Activated naive CD8-positive, alpha-beta T cell treated with anti-CD3 and anti-CD28 coated beads, Interleukin-2, amount 10 ng/mL, durations not matched to agents 7 days and 5 days (primary cell): ENCODE results near the gene HOXA6. TPM values are rescaled to one million over a fixed set of nuclear protein-coding genes. Genes with fewer than 3 reads are reported as not detected.

Source experiments
- ATAC-seq: fragments of 150-1000 bp; cut with Tn5 transposase; one replicate; pipeline ENCODE4 v1.10.0; 2021; ENCODE audit warnings: low read depth, moderate library complexity
- POLR2A ChIA-PET: fragments of 350-600 bp; sonication (Branson Sonifier 250); formaldehyde crosslinking; loops from one replicate; lab custom pipeline; 2021; ENCODE audit warnings: antibody characterized with exemption; lab: Charles Lee
- DNase-seq: peaks from one replicate; pipeline ENCODE4 v3.0.0; 2021
- H3K27ac Mint-ChIP-seq: one replicate; pipeline ENCODE4 v1.8.0; 2022; ENCODE audit warnings: mild to moderate bottlenecking, mixed read lengths
- H3K27me3 Mint-ChIP-seq: one replicate; pipeline ENCODE4 v1.8.0; 2022; ENCODE audit warnings: mild to moderate bottlenecking, moderate library complexity, mixed read lengths
- H3K36me3 Mint-ChIP-seq: one replicate; pipeline ENCODE4 v1.8.0; 2021; ENCODE audit warnings: mild to moderate bottlenecking, mixed read lengths
- H3K4me1 Mint-ChIP-seq: one replicate; pipeline ENCODE4 v1.8.0; 2021; ENCODE audit warnings: mixed read lengths
- H3K4me3 Mint-ChIP-seq: one replicate; pipeline ENCODE4 v1.8.0; 2022; ENCODE audit warnings: mild to moderate bottlenecking, moderate library complexity, mixed read lengths
- H3K9me3 Mint-ChIP-seq: one replicate; pipeline ENCODE4 v1.8.0; 2021; ENCODE audit warnings: mixed read lengths
- total RNA-seq, 2 experiments: library from RNA; stranded (reverse); gene quantifications; one replicate each; pipeline ENCODE4 v1.2.3, GENCODE V29; 2021

The HOXA6 gene
- total RNA-seq, 2 experiments from 2014 or later = not detected

DNA sequence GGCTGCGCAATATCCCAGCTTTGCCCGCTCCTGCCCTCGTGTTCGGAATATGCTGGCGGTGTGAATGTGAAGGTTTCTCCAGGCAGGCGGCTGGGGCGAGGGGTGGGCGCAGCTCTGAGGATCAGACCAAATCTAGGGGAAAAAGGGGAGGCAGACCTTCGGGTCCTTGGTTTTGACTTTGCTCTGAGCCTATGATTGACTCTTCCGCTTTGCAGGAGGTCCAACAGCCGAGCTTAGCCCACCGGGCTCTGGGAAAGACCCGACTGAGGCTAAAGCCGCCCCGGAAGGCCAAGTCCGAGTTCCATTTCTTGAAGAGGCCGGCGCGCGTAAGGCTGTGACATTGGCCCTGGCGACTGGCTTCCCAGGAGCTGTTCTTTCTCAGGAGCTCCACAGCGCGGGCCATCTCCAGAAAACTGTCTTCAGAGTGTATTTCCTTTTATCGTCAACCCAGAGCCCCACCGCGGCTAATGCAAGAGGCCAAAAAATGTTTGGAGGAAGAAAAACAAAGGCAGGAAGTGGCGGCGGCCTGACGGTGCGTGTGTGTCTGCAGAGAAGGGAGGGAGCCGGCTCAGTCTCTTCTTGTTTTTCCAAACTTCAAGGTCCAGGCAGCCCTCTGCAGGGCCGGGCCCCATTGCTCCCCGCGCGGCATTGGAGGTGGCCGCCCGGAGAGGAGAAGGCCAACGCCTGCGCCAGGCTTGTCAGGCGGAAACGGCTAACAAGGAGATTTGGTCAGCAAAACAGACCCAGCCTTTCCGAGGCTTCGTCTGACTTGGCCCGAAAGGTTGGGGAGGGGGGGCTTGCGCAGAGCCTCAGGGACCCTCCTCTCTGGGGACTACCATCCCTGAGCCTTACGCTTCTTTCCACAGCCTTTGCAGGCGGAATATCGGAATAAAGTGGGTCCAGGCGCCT, 41.1 kb upstream of the HOXA6 start:
- DNase-seq = peak; percentile 58
- Mint-ChIP-seq H3K27ac (peak overlapping the region; percentile 54), H3K27me3 (peaks cover 93% of the 10 kb centered on the region), H3K4me1 (peaks cover 32% of the 10 kb centered on the region), H3K9me3 (no peaks in the 10 kb centered on the region), H3K36me3 (peaks cover 2% of the 10 kb centered on the region), H3K4me3 (peak overlapping the region; percentile 73)
- POLR2A ChIA-PET = no interaction called here
- ATAC-seq = peak; percentile 59

DNA sequence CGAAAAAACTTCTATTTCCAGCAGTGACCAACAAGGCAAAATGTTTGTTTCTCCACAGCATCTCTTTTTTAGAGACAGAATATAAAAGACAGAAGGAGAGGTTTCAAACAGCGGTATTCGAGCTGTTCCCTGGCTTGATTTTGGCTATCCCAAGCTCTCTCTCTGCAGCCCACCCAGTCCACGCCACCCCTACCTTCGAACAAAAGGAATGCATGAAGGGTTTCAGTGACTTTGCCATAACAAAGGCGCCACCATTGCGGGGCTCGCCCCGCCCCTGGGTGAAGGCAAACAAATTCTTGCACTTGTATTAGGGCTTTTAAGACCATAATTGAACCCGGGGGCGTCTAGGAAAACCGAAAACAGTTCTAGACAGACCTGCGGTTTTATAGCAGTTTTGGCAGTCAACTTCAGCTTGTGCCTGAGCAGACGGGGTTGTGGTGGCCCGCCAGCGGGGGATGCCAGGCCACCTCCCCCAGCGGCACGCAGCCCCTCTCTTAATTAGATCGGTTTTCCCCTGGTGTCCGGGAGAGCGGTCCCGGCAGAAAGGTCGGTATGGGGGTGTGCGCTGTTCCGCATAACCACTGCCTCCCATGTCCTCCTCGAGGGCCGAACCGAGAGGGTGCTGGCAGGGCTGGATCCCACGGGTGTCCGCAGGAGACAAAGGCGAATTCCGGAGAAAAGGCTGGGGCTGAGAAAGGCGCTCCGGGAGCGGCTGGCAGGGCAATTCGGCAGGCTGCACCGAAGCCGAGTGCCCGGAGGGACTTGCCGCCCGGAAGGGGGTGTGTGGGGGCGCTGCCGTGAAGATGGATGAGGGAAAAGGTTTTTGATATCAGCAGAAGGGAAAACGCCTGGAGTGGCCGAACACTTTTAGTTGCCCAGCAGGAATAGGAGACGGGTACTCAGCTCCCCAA, 40.2 kb upstream of the HOXA6 start:
- POLR2A ChIA-PET = interaction anchor here (0.8 kb wide), 1 partner anchor 14 kb away, joined by 3 read pairs; no protein-coding TSS in a partner anchor
- ATAC-seq = no peak

DNA sequence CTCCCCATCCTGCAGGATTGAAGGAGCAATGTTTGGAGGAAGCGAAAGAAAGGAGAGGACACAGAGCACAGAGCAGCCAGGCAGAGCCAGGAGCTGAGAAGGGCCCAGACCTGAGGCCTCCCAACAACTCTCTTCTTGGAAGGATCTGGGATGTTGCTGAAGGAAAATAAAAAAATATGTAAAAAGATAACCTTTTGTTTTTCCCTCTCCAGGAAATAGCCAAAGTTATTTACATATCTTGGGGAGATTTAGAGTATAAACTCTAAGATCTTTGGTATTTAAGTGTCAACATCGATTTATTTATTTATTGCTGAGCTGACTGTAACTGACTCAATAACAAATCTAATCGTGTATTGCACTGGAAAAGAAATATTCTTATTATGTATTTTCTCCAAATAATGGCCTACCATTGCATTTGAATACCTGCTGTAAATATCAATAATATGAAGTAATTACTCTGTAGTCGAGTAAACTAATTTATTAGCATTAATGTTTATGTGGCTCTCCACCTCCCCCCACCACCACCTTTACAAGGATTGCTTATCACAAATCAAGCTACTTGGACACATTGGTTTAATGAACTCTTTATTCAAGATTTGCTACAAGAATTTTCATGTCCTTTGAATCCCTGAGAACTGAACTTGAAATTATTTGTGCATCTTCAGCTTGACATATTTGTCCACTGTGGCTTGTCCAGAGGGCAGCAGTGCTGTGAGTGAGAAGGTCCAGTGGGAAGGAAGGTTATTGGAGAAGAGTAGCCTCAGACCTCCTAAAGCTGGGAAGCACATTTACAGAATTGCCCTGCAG, 39.3 kb upstream of the HOXA6 start:
- peaks cover 2% of the 10 kb centered on the region for H3K36me3 Mint-ChIP-seq
- peaks cover 93% of the 10 kb centered on the region for H3K27me3 Mint-ChIP-seq
- no peak overlapping the region for H3K4me3 Mint-ChIP-seq
- H3K27ac Mint-ChIP-seq = no peak overlapping the region
- H3K4me1 Mint-ChIP-seq = peaks cover 30% of the 10 kb centered on the region
- H3K9me3 Mint-ChIP-seq = no peaks in the 10 kb centered on the region
- peak; percentile 8 for DNase-seq
- POLR2A ChIA-PET = interaction anchor here (0.8 kb wide), 1 partner anchor 13 kb away, joined by 3 read pairs; no protein-coding TSS in a partner anchor
- no peak for ATAC-seq

More for the DNA sequence above, 40.2 kb upstream of the HOXA6 start:
- H3K27ac Mint-ChIP-seq = no peak overlapping the region
- H3K27me3 Mint-ChIP-seq = peaks cover 95% of the 10 kb centered on the region
- H3K4me1 Mint-ChIP-seq = peaks cover 30% of the 10 kb centered on the region
- peaks cover 2% of the 10 kb centered on the region for H3K36me3 Mint-ChIP-seq
- H3K9me3 Mint-ChIP-seq = no peaks in the 10 kb centered on the region
- H3K4me3 Mint-ChIP-seq = peak overlapping the region; percentile 73
- peak; percentile 35 for DNase-seq

DNA sequence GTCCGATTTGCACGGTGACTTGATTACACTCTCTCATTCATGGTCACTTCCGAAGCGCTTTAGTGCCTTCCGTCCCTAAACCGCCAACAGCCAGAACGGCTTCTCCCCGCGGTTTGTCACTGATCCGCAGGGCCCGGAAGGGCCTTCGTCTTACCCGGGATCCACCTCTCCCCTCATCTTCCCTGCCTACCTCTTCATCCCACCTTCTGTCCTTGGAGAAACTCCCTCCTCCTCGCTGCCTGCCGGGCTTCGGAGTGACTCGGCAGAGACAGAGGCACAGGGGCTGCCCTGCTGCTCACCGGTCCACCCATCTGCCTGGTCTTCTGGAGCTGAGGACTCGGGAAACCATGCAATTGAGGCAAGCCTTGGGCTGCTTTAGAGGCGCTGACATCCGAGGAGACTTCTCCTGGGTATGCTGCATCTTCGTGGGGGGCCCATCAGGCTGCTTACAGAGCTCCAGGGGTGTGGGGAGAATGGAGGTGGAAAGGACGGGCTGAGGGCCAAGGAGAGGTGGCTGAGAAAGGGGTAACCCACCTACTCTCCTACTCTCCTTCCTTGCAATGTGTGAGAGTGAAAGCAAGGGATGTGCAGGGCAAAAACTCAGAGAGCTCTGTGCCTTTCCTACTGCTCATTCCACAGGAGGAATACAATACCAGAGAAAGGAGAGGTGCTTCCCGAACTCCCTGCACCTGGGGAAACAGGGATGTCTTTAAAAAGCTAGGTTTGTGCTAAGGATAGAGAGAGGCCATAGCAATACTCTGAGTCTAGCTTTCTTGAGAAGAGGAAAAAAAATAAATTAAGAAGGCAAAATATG, 38.5 kb upstream of the HOXA6 start:
- Mint-ChIP-seq H3K4me1 (peaks cover 30% of the 10 kb centered on the region), H3K9me3 (no peaks in the 10 kb centered on the region), H3K27ac (peak overlapping the region; percentile 27), H3K27me3 (peaks cover 92% of the 10 kb centered on the region), H3K36me3 (peaks cover 2% of the 10 kb centered on the region), H3K4me3 (peak overlapping the region; percentile 68)
- ATAC-seq (no peak), DNase-seq (peak; percentile 42)
- POLR2A ChIA-PET = interaction anchor here (0.9 kb wide), 1 partner anchor 31 kb away, joined by 4 read pairs; no protein-coding TSS in a partner anchor

DNA sequence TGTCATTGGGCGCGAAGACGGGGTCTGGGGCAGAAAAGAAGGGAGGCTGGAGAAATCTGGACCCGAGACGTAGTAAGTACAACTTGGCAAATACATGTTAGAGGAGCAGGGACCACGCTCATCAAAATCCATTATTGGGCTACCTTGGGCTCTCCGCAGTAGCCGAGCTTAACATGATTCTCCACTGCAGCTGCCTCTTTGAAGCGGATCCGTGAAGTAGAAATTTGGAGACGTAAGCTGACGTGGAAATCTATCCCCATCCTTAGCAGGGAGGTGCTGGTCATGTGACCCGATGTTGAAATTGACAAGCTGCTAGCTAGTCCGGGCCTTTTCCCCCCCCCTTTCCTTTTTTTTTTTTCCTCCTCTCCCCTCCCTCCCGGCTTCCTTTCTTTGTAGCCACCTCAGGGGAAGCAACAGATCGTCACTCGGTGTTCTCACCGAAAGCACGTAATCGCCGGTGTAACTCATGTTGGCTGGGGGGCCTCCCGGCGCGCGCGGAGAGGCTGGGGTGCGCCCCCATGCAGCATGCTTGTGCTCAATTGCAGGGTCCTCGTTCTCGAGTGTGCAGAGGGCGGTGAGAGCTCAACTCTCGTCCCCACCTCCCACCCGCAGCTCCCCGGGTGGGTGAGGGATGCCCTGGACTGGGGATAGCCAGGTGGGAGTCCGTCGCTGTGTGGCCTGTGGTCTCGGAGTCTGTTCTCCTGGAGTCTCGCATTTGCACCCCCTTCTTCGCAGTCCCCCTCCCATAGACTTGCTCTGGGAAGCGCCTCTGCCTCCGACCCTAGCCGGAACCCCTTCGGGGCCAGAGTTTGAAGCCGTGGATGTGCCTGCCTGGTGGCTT, 37.7 kb upstream of the HOXA6 start, which contains the start of gene HOXA11:
TSS of gene HOXA11 (minus strand) at position 220 of the 841 bp plus-strand sequence. CDS start at position 132, 88 bp downstream.
- peak within 1 kb of the TSS; percentile 68 for H3K4me3 Mint-ChIP-seq
- ATAC-seq (no peak), DNase-seq (peak; percentile 43)
- H3K27ac Mint-ChIP-seq = peak within 1 kb of the TSS; percentile 27
- peaks cover 2% of the 10 kb centered on the region for H3K36me3 Mint-ChIP-seq
- POLR2A ChIA-PET = interaction anchor here (0.9 kb wide), 1 partner anchor 30 kb away, joined by 4 read pairs; no protein-coding TSS in a partner anchor
- no peaks in the 10 kb centered on the region for H3K9me3 Mint-ChIP-seq
- peaks cover 30% of the 10 kb centered on the region for H3K4me1 Mint-ChIP-seq
- H3K27me3 Mint-ChIP-seq = peaks cover 88% of the 10 kb centered on the region

DNA sequence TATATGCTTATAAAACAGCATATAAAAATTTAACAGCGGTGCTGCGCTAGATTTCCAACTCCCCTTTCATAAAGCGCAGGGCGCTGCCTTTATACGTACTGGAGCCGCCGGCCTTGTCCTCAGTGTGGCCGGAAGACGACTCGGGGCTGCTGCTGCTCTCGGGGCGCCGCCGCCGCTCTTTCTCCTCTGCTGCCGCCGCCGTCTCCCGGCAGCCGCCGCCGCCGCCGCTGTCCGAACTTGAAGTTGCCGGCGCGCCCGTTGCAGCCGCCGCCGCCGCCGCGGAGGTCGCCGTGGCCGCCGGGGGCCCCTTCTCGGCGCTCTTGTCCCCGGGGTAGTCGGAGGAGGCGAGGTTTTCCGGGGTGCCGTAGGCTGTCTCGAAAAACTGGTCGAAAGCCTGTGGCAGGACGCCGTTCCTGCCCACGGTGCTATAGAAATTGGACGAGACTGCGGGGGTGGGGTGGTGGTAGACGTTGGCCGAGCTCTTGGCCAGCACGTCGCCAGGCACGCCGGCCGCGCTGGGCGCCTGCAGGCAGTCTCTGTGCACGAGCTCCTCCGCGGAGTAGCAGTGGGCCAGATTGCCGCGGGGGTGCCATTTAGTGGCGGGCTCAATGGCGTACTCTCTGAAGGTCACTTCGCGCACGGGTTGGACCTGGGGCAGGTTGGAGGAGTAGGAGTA, 36.9 kb upstream of the HOXA6 start:
- ATAC-seq = no peak
- POLR2A ChIA-PET = no interaction called here

DNA sequence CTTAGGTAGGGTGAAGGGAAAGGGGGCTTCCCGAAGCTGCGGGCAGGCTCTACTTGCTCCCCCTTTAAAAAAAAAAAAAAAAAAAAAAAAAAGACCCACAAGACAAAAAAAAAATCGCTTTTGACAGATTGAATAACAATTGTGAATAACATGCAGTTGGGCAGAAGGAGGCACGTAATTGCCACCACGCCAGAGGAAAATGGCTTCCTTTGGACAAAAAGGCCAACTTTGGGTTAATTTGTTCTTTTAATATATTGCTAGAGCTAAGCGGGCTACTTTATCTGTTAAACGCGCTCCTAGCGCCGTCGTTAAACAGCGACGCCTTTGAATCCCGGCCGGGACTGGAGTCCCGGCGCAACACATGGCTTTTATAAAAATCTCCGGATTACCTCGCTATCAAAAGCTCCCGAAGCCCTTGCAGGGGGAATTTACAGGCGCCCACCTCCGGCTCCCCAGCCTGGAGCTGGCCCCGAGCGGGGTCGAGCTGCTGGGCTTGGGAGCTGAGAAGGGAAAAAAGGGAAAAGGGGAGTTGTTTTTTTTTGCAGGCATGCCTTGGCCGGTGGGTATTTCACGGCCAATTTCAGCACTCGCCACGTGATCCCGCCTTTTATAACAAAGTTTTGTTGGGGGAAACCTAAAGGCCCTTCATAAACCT, 36.2 kb upstream of the HOXA6 start:
- no peaks in the 10 kb centered on the region for H3K9me3 Mint-ChIP-seq
- peaks cover 85% of the 10 kb centered on the region for H3K27me3 Mint-ChIP-seq
- peak; percentile 27 for DNase-seq
- no peak for ATAC-seq
- H3K27ac Mint-ChIP-seq = no peak overlapping the region
- peaks cover 1% of the 10 kb centered on the region for H3K36me3 Mint-ChIP-seq
- H3K4me3 Mint-ChIP-seq = peak overlapping the region; percentile 40
- peaks cover 32% of the 10 kb centered on the region for H3K4me1 Mint-ChIP-seq
- POLR2A ChIA-PET = interaction anchor here (0.6 kb wide), 1 partner anchor 29 kb away, joined by 5 read pairs; no protein-coding TSS in a partner anchor

More for the DNA sequence above, 36.9 kb upstream of the HOXA6 start:
- H3K27ac Mint-ChIP-seq = peak overlapping the region; percentile 22
- H3K4me3 Mint-ChIP-seq = peak overlapping the region; percentile 68
- H3K4me1 Mint-ChIP-seq = peaks cover 31% of the 10 kb centered on the region
- H3K36me3 Mint-ChIP-seq = peaks cover 1% of the 10 kb centered on the region
- peak; percentile 59 for DNase-seq
- H3K9me3 Mint-ChIP-seq = no peaks in the 10 kb centered on the region
- peaks cover 85% of the 10 kb centered on the region for H3K27me3 Mint-ChIP-seq

DNA sequence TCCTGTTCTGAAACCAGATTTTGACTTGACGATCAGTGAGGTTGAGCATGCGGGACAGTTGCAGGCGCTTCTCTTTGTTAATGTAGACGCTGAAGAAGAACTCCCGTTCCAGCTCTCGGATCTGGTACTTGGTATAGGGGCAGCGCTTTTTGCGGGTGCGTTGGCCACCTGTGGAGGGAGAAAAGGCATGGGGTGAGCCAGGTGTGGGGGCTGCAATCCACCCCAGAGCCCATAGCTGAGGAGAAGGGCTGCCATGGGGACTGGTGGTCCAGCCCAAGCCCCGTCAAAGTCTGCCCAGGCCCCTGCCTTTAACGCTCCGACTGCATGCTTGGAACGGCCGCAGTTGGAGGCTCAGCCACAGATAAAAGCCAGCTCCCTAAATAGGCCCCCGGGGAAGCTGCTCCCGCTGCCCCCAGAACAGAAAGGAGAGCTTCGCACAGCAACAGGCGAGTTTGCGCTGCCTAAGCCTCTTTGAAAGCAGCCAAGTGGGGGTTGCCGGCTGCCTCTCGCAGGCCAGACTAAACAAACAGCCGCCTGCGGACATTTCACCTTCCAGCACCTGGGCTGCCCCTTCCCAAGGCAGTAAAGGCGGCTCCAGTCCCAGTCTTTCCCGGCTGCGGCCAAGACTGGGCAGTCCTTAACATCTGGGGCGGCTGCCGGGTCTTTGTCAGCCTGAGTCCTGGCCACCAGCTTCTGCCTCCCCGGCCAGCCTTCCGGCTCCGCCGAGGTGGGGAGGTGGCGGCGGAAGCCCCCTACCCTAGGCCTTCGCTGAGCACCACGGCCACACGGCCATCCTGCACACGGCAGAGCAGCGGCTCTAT, 35.5 kb upstream of the HOXA6 start:
- H3K27ac Mint-ChIP-seq = no peak overlapping the region
- peaks cover 1% of the 10 kb centered on the region for H3K36me3 Mint-ChIP-seq
- no peak for ATAC-seq
- peaks cover 85% of the 10 kb centered on the region for H3K27me3 Mint-ChIP-seq
- H3K4me3 Mint-ChIP-seq = no peak overlapping the region
- H3K9me3 Mint-ChIP-seq = no peaks in the 10 kb centered on the region
- POLR2A ChIA-PET = interaction anchor here (0.6 kb wide), 1 partner anchor 28 kb away, joined by 5 read pairs; no protein-coding TSS in a partner anchor
- DNase-seq = peak; percentile 34
- H3K4me1 Mint-ChIP-seq = peaks cover 25% of the 10 kb centered on the region

DNA sequence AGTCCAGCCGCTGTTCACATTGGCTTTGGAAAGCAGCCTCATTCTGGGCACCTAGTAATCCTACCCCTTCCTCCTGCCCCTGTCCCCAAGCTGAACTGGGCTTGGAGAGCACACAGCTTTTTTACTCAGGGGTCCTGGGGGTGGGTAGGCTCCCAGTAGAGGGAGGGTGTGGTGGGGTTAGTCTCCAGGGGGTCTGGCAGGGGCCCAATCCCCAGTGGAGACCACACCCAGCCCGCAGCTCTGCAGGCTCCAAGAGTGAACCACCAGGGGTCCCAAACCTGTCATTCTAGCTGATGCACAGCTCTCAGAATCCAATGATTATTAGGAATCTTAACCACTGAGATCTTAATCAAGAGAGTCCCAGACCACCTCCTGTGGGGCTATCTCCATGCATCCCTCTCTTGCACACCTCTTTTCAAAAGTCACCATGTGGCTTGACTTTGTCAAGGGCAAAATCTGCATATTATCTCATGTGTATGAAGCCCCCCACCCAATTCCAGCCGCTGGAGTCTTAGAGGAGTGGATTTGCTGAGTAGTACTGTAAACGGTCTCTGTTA, 34.8 kb upstream of the HOXA6 start:
- peaks cover 1% of the 10 kb centered on the region for H3K36me3 Mint-ChIP-seq
- H3K9me3 Mint-ChIP-seq = no peaks in the 10 kb centered on the region
- no peak overlapping the region for H3K4me3 Mint-ChIP-seq
- H3K4me1 Mint-ChIP-seq = peaks cover 21% of the 10 kb centered on the region
- ATAC-seq (no peak), DNase-seq (no peak)
- H3K27me3 Mint-ChIP-seq = peaks cover 85% of the 10 kb centered on the region
- no peak overlapping the region for H3K27ac Mint-ChIP-seq
- POLR2A ChIA-PET = no interaction called here
